Gastrocnemius medialis (tissue), 4 donors: Measurements from ENCODE around the gene ZNF407.

ENCODE experiments used
- POLR2A ChIP-seq, 2 donors: fragments of 450-650 bp; IDR thresholded peaks; one replicate each; pipeline ENCODE4 v1.6.1; 2017; ENCODE audit warnings: antibody characterized with exemption in 2 of 2, mild to moderate bottlenecking in 2 of 2, moderate library complexity in 2 of 2
- TF ChIP-seq, protein P1 (sequence below), 5 experiments: fragments of 450-650 bp in 3 of 5; fragments of 200-600 bp in 2 of 5; sonication (generic) in 2 of 5; IDR thresholded peaks in 4 of 5; conservative IDR thresholded peaks in 1 of 5; 1 replicate in 4 of 5; 2 replicates in 1 of 5; pipeline ENCODE4 v1.5.1; 2016 to 2019; ENCODE audit warnings: antibody characterized with exemption in 5 of 5, mild to moderate bottlenecking in 3 of 5, moderate library complexity in 3 of 5

DNA sequence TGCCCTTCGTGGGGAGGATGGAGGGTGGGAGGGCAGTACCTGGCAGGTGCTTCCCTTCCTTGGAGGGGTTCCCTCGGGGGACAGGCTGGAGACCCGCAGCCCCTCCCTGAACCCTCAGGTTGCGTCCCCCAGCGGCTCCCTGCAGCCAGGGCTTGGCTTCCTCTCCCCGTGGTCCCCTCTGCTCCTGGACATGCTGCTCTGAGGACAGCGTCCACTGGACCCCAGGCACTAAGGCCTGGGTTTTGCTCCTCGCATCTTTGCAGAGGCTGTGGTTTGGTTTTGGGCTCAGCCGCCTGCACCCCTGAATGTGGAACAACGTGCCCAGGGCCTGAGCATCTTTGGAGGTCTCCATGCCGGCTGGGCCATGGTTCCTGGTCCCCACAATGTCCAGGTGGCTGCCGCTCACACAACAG, 477.8 kb downstream of the ZNF407 start:
- TF ChIP-seq, protein P1, sequence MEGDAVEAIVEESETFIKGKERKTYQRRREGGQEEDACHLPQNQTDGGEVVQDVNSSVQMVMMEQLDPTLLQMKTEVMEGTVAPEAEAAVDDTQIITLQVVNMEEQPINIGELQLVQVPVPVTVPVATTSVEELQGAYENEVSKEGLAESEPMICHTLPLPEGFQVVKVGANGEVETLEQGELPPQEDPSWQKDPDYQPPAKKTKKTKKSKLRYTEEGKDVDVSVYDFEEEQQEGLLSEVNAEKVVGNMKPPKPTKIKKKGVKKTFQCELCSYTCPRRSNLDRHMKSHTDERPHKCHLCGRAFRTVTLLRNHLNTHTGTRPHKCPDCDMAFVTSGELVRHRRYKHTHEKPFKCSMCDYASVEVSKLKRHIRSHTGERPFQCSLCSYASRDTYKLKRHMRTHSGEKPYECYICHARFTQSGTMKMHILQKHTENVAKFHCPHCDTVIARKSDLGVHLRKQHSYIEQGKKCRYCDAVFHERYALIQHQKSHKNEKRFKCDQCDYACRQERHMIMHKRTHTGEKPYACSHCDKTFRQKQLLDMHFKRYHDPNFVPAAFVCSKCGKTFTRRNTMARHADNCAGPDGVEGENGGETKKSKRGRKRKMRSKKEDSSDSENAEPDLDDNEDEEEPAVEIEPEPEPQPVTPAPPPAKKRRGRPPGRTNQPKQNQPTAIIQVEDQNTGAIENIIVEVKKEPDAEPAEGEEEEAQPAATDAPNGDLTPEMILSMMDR (IDR thresholded peaks at IDR 0.05 in 4 of 5, conservative IDR thresholded peaks at IDR 0.05 in 1 of 5) = no peak
- no peak for TF ChIP-seq POLR2A (IDR thresholded peaks at IDR 0.05)
